WTC11 (cell line): Measurements from ENCODE around the gene CERS4. TPM values are rescaled to one million over a fixed set of nuclear protein-coding genes. Genes with fewer than 3 reads are reported as not detected.

Source experiments
- ATAC-seq: fragments of 200-7000 bp; cut with Tn5 transposase; 2 replicates; pipeline ENCODE4 v1.10.0; 2021; ENCODE audit warnings: mild to moderate bottlenecking, moderate library complexity
- CTCF ChIA-PET: fragments of 300-600 bp; sonication (Branson Sonifier 250); formaldehyde crosslinking; loops from one replicate; lab custom pipeline; 2021; ENCODE audit warnings: antibody characterized with exemption; lab: Charles Lee
- POLR2A ChIA-PET: fragments of 350-600 bp; sonication (Branson Sonifier 250); formaldehyde crosslinking; loops from one replicate; lab custom pipeline; 2021; ENCODE audit warnings: antibody characterized with exemption; lab: Charles Lee
- DNase-seq: peaks from one replicate; pipeline ENCODE4 v3.0.0; 2021; ENCODE audit warnings: low spot score
- H3K27ac Mint-ChIP-seq: 2 replicates; pipeline ENCODE4 v1.8.0; 2021; ENCODE audit warnings: mixed read lengths
- H3K27me3 Mint-ChIP-seq: 2 replicates; pipeline ENCODE4 v1.8.0; 2021; ENCODE audit warnings: low read depth, mild to moderate bottlenecking, moderate library complexity, mixed read lengths
- H3K36me3 Mint-ChIP-seq: 2 replicates; pipeline ENCODE4 v1.8.0; 2021; ENCODE audit warnings: mixed read lengths
- H3K4me1 Mint-ChIP-seq: 2 replicates; pipeline ENCODE4 v1.8.0; 2022; ENCODE audit warnings: mixed read lengths
- H3K4me3 Mint-ChIP-seq: 2 replicates; pipeline ENCODE4 v1.8.0; 2021; ENCODE audit warnings: mild to moderate bottlenecking, moderate library complexity, mixed read lengths
- H3K9me3 Mint-ChIP-seq: 2 replicates; pipeline ENCODE4 v1.8.0; 2021; ENCODE audit warnings: mixed read lengths
- ELF4 ChIP-seq: sonication (generic); formaldehyde crosslinking; IDR thresholded peaks from 2 replicates; pipeline ENCODE4 v1.8.1; 2022; ENCODE audit warnings: low read depth, mild to moderate bottlenecking, moderate library complexity, missing genetic modification reagents
- ESRRA ChIP-seq: sonication (generic); formaldehyde crosslinking; IDR thresholded peaks from 2 replicates; pipeline ENCODE4 v1.8.1; 2022; ENCODE audit warnings: mild to moderate bottlenecking, missing genetic modification reagents, borderline replicate concordance
- FOXJ3 ChIP-seq: sonication (generic); formaldehyde crosslinking; IDR thresholded peaks from 2 replicates; pipeline ENCODE4 v1.9.0; 2021; ENCODE audit warnings: missing genetic modification reagents, mild to moderate bottlenecking, borderline replicate concordance
- GABPB1 ChIP-seq: sonication (generic); formaldehyde crosslinking; IDR thresholded peaks from 2 replicates; pipeline ENCODE4 v1.8.1; 2023; ENCODE audit warnings: mild to moderate bottlenecking, missing genetic modification reagents
- GTF2I ChIP-seq: fragments of 250-450 bp; sonication (Bioruptor Pico); conservative IDR thresholded peaks from 2 replicates; pipeline ENCODE4 v1.4.0; 2021; ENCODE audit warnings: mild to moderate bottlenecking
- JUN ChIP-seq: sonication (generic); formaldehyde crosslinking; IDR thresholded peaks from 2 replicates; pipeline ENCODE4 v1.8.0; 2023; ENCODE audit warnings: mild to moderate bottlenecking, missing genetic modification reagents
- KAT7 ChIP-seq: sonication (generic); formaldehyde crosslinking; IDR thresholded peaks from 2 replicates; pipeline ENCODE4 v1.8.1; 2023; ENCODE audit warnings: missing genetic modification reagents, mild to moderate bottlenecking, borderline replicate concordance
- NFE2L1 ChIP-seq: sonication (generic); formaldehyde crosslinking; IDR thresholded peaks from 2 replicates; pipeline ENCODE4 v1.8.1; 2023; ENCODE audit warnings: missing genetic modification reagents
- SMAD3 ChIP-seq: sonication (generic); formaldehyde crosslinking; IDR thresholded peaks from 2 replicates; pipeline ENCODE4 v1.8.0; 2022; ENCODE audit warnings: missing genetic modification reagents, mild to moderate bottlenecking, borderline replicate concordance
- SP1 ChIP-seq: sonication (generic); formaldehyde crosslinking; conservative IDR thresholded peaks from 2 replicates; pipeline ENCODE4 v1.8.1; 2022; ENCODE audit warnings: missing genetic modification reagents
- TP53 ChIP-seq: sonication (generic); formaldehyde crosslinking; IDR thresholded peaks from 2 replicates; pipeline ENCODE4 v1.8.1; 2023; ENCODE audit warnings: mild to moderate bottlenecking, missing genetic modification reagents
- ZBTB21 ChIP-seq: sonication (generic); formaldehyde crosslinking; IDR thresholded peaks from 2 replicates; pipeline ENCODE4 v1.8.1; 2023; ENCODE audit warnings: mild to moderate bottlenecking, missing genetic modification reagents, borderline replicate concordance
- ZNF121 ChIP-seq: sonication (generic); formaldehyde crosslinking; IDR thresholded peaks from 2 replicates; pipeline ENCODE4 v1.8.0; 2023; ENCODE audit warnings: missing genetic modification reagents
- ZNF232 ChIP-seq: sonication (generic); formaldehyde crosslinking; IDR thresholded peaks from 2 replicates; pipeline ENCODE4 v1.8.0; 2022; ENCODE audit warnings: mild to moderate bottlenecking, missing genetic modification reagents
- total RNA-seq: library from RNA; stranded (reverse); gene quantifications from 3 replicates; pipeline ENCODE4 v1.2.3, GENCODE V29; 2021
- TF ChIP-seq, protein P1 (sequence below): sonication (generic); formaldehyde crosslinking; IDR thresholded peaks from 2 replicates; pipeline ENCODE4 v1.8.1; 2022; ENCODE audit warnings: mild to moderate bottlenecking, moderate library complexity, missing genetic modification reagents
- TF ChIP-seq, protein P2 (sequence below): fragments of 250-450 bp; sonication (Bioruptor Pico); conservative IDR thresholded peaks from 2 replicates; pipeline ENCODE4 v1.9.0; 2021; ENCODE audit warnings: mild to moderate bottlenecking
- TF ChIP-seq, protein P3 (sequence below): sonication (generic); formaldehyde crosslinking; IDR thresholded peaks from 2 replicates; pipeline ENCODE4 v1.8.0; 2023; ENCODE audit warnings: missing genetic modification reagents, mild to moderate bottlenecking, borderline replicate concordance
- TF ChIP-seq, protein P4 (sequence below): sonication (generic); formaldehyde crosslinking; IDR thresholded peaks from 2 replicates; pipeline ENCODE4 v1.8.0; 2022; ENCODE audit warnings: mild to moderate bottlenecking, missing genetic modification reagents
- TF ChIP-seq, protein P5 (sequence below): sonication (generic); formaldehyde crosslinking; IDR thresholded peaks from 2 replicates; pipeline ENCODE4 v1.8.1; 2023; ENCODE audit warnings: mild to moderate bottlenecking, missing genetic modification reagents, borderline replicate concordance
- TF ChIP-seq, protein P6 (sequence below): fragments of 250-450 bp; sonication (Bioruptor Pico); IDR thresholded peaks from 2 replicates; pipeline ENCODE4 v1.9.0; 2021; ENCODE audit warnings: mild to moderate bottlenecking

Gene CERS4
- total RNA-seq, 1 experiment from 2014 or later = 116 TPM

DNA sequence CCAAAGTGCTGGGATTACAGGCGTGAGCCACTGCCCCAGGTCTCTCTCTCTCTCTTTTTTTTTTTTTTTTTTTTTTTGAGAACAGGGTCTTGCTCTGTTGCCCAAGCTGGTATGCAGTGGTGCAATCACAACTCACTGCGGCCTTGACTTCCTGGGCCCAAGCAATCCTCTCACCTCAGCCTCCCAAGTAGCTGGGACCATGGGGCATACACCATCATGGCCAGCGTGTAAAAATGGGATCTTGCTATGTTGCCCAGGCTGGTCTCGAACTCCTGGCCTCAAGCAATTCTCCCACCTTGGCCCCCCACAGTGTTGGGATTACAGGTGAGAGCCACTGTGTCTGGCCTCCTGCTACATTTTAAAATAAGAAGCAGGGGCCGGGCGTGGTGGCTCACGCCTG is 40.6 kb upstream of the CERS4 start:
- no peak for DNase-seq
- no peak for ATAC-seq
- TF ChIP-seq GABPB1 (CRISPR knock-in tag) (no peak), ESRRA (CRISPR knock-in tag) (no peak), FOXJ3 (CRISPR knock-in tag) (no peak), KAT7 (no peak), ZBTB21 (CRISPR knock-in tag) (no peak), ZNF121 (CRISPR knock-in tag) (peak; percentile 96), TP53 (no peak), ZNF232 (CRISPR knock-in tag) (no peak)
- TF ChIP-seq, protein P1, sequence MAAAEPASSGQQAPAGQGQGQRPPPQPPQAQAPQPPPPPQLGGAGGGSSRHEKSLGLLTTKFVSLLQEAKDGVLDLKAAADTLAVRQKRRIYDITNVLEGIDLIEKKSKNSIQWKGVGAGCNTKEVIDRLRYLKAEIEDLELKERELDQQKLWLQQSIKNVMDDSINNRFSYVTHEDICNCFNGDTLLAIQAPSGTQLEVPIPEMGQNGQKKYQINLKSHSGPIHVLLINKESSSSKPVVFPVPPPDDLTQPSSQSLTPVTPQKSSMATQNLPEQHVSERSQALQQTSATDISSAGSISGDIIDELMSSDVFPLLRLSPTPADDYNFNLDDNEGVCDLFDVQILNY (CRISPR knock-in tag) = no peak
- CTCF ChIA-PET = interaction anchor here (0.6 kb wide), 1 partner anchor 228 kb away, joined by 3 read pairs; no protein-coding TSS in a partner anchor
- Mint-ChIP-seq H3K4me1 (peaks cover 17% of the 10 kb centered on the region), H3K27me3 (no peaks in the 10 kb centered on the region), H3K36me3 (no peaks in the 10 kb centered on the region), H3K27ac (no peak overlapping the region), H3K9me3 (no peaks in the 10 kb centered on the region), H3K4me3 (no peak overlapping the region)
- POLR2A ChIA-PET = no interaction called here

DNA sequence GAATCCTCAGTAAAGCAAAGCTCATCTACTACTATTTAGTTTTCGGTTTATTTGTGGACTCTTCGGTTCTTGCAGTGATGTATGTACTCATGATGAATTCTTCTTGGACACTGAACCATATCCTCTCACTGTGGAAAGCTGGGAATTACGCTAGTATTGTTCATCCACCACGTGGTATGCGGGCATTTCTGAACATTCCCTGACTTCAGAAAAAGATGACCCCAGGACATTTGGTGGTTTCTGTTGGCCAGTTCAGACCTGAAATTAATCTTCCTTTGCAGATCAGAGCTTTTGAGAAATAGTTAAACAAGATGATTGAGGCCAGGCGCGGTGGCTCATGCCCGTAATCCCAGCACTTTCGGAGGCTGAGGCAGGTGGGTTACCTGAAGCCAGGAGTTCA is 34.5 kb upstream of the CERS4 start:
- Mint-ChIP-seq H3K27me3 (no peaks in the 10 kb centered on the region), H3K4me1 (no peaks in the 10 kb centered on the region), H3K9me3 (no peaks in the 10 kb centered on the region), H3K27ac (peak overlapping the region; percentile 54), H3K36me3 (no peaks in the 10 kb centered on the region), H3K4me3 (no peak overlapping the region)
- ChIA-PET POLR2A (no interaction called here), CTCF (no interaction called here)
- ATAC-seq = no peak
- DNase-seq = no peak
- TF ChIP-seq TP53 (no peak), ZNF232 (CRISPR knock-in tag) (no peak), JUN (CRISPR knock-in tag) (no peak), SP1 (no peak), GTF2I (CRISPR knock-in tag) (no peak), NFE2L1 (CRISPR knock-in tag) (no peak), SMAD3 (CRISPR knock-in tag) (no peak), KAT7 (no peak), ELF4 (CRISPR knock-in tag) (no peak)
- TF ChIP-seq, protein P2, sequence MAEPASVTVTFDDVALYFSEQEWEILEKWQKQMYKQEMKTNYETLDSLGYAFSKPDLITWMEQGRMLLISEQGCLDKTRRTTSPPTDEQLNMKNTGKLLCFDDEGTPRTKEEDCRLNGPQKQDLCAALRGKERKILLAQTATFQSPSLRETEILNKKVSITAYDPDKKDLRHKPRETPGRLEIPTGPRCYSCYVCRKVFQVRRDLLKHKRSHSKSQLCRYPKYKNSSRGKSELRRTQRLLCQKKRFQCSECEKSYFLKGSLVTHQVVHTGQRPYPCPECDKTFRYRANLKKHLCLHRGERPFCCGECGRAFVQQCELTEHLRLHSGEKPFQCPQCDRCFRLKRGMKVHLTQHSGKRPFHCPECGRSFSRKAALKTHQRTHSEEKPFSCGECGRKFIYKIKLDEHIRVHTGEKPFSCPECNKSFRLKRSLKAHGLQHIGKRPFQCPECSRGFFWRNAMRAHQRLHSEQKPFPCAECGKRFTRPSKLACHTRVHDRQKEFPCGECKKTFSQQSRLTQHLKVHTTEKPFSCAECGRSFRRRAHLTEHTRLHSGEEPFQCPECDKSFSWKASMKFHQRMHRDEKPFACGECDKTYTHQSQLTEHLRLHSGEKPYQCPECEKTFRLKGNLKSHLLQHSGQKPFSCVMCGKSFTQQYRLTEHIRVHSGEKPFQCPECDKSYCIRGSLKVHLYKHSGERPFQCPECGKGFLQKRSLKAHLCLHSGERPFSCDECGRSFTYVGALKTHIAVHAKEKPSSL = no peak
- TF ChIP-seq, protein P3, sequence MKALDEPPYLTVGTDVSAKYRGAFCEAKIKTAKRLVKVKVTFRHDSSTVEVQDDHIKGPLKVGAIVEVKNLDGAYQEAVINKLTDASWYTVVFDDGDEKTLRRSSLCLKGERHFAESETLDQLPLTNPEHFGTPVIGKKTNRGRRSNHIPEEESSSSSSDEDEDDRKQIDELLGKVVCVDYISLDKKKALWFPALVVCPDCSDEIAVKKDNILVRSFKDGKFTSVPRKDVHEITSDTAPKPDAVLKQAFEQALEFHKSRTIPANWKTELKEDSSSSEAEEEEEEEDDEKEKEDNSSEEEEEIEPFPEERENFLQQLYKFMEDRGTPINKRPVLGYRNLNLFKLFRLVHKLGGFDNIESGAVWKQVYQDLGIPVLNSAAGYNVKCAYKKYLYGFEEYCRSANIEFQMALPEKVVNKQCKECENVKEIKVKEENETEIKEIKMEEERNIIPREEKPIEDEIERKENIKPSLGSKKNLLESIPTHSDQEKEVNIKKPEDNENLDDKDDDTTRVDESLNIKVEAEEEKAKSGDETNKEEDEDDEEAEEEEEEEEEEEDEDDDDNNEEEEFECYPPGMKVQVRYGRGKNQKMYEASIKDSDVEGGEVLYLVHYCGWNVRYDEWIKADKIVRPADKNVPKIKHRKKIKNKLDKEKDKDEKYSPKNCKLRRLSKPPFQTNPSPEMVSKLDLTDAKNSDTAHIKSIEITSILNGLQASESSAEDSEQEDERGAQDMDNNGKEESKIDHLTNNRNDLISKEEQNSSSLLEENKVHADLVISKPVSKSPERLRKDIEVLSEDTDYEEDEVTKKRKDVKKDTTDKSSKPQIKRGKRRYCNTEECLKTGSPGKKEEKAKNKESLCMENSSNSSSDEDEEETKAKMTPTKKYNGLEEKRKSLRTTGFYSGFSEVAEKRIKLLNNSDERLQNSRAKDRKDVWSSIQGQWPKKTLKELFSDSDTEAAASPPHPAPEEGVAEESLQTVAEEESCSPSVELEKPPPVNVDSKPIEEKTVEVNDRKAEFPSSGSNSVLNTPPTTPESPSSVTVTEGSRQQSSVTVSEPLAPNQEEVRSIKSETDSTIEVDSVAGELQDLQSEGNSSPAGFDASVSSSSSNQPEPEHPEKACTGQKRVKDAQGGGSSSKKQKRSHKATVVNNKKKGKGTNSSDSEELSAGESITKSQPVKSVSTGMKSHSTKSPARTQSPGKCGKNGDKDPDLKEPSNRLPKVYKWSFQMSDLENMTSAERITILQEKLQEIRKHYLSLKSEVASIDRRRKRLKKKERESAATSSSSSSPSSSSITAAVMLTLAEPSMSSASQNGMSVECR = no peak
- TF ChIP-seq, protein P4, sequence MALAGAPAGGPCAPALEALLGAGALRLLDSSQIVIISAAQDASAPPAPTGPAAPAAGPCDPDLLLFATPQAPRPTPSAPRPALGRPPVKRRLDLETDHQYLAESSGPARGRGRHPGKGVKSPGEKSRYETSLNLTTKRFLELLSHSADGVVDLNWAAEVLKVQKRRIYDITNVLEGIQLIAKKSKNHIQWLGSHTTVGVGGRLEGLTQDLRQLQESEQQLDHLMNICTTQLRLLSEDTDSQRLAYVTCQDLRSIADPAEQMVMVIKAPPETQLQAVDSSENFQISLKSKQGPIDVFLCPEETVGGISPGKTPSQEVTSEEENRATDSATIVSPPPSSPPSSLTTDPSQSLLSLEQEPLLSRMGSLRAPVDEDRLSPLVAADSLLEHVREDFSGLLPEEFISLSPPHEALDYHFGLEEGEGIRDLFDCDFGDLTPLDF (CRISPR knock-in tag) = no peak
- TF ChIP-seq, protein P5, sequence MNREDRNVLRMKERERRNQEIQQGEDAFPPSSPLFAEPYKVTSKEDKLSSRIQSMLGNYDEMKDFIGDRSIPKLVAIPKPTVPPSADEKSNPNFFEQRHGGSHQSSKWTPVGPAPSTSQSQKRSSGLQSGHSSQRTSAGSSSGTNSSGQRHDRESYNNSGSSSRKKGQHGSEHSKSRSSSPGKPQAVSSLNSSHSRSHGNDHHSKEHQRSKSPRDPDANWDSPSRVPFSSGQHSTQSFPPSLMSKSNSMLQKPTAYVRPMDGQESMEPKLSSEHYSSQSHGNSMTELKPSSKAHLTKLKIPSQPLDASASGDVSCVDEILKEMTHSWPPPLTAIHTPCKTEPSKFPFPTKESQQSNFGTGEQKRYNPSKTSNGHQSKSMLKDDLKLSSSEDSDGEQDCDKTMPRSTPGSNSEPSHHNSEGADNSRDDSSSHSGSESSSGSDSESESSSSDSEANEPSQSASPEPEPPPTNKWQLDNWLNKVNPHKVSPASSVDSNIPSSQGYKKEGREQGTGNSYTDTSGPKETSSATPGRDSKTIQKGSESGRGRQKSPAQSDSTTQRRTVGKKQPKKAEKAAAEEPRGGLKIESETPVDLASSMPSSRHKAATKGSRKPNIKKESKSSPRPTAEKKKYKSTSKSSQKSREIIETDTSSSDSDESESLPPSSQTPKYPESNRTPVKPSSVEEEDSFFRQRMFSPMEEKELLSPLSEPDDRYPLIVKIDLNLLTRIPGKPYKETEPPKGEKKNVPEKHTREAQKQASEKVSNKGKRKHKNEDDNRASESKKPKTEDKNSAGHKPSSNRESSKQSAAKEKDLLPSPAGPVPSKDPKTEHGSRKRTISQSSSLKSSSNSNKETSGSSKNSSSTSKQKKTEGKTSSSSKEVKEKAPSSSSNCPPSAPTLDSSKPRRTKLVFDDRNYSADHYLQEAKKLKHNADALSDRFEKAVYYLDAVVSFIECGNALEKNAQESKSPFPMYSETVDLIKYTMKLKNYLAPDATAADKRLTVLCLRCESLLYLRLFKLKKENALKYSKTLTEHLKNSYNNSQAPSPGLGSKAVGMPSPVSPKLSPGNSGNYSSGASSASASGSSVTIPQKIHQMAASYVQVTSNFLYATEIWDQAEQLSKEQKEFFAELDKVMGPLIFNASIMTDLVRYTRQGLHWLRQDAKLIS (CRISPR knock-in tag) = no peak
- TF ChIP-seq, protein P6, sequence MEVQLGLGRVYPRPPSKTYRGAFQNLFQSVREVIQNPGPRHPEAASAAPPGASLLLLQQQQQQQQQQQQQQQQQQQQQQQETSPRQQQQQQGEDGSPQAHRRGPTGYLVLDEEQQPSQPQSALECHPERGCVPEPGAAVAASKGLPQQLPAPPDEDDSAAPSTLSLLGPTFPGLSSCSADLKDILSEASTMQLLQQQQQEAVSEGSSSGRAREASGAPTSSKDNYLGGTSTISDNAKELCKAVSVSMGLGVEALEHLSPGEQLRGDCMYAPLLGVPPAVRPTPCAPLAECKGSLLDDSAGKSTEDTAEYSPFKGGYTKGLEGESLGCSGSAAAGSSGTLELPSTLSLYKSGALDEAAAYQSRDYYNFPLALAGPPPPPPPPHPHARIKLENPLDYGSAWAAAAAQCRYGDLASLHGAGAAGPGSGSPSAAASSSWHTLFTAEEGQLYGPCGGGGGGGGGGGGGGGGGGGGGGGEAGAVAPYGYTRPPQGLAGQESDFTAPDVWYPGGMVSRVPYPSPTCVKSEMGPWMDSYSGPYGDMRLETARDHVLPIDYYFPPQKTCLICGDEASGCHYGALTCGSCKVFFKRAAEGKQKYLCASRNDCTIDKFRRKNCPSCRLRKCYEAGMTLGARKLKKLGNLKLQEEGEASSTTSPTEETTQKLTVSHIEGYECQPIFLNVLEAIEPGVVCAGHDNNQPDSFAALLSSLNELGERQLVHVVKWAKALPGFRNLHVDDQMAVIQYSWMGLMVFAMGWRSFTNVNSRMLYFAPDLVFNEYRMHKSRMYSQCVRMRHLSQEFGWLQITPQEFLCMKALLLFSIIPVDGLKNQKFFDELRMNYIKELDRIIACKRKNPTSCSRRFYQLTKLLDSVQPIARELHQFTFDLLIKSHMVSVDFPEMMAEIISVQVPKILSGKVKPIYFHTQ (CRISPR knock-in tag) = no peak
